ENCODE data around the gene NPAS3.

NPAS3 gene

DNA sequence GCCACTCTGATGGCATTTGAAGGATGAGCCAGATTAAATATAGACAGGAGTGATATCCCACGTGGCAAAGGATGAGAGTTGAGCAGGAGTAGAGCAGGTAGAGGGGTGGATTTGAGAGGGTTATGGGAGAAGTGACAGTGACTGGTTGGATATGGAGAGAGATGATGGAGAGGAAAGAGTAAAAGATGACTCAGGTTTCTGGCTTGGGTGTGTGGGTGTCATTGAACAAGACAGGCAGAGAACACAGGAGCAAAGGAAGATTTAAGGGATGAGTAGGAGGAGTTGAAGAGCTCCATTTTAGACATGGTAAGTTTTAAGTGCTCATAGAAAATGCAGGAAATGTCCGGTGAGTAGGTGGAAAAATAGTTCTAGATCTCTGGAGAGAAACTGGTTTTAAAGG lies 875.3 kb downstream of the NPAS3 start:
- DNase-seq: no peak

DNA sequence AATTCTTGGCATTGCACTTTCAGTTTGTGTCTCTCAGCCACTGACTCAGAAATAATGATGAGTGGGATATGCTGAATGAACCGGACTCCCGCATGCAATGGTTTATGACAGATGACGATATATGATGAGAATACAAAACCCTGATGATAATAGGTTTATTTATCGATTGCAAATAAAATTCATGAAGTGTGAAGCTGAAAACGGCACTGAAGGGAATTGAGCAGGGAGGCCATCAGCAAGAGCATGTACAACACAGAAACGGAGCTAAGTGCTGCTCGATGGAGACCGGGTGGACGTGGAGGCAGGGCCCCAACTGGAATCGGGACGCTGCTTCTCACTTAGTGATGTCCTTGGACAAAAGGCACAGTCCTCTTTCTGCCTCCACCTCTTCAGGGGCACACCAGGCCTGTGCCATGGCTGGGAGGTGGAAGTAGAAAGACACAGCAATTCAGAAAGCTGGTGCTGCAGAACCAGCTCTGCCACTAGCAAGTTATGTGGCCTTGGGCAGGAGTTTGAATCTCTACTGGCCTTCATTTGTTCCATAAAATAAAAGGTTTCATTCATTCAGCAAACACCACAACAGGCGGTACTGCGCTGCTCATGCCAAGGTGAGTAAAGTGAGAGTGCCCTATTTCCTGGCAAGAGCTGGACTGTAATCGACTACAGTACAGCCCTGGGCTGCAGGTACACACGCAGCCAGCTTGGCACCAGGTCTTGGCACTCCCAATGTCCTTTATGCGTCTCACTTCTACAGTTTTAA lies 895.2 kb downstream of the NPAS3 start:
- no peak for DNase-seq

DNA sequence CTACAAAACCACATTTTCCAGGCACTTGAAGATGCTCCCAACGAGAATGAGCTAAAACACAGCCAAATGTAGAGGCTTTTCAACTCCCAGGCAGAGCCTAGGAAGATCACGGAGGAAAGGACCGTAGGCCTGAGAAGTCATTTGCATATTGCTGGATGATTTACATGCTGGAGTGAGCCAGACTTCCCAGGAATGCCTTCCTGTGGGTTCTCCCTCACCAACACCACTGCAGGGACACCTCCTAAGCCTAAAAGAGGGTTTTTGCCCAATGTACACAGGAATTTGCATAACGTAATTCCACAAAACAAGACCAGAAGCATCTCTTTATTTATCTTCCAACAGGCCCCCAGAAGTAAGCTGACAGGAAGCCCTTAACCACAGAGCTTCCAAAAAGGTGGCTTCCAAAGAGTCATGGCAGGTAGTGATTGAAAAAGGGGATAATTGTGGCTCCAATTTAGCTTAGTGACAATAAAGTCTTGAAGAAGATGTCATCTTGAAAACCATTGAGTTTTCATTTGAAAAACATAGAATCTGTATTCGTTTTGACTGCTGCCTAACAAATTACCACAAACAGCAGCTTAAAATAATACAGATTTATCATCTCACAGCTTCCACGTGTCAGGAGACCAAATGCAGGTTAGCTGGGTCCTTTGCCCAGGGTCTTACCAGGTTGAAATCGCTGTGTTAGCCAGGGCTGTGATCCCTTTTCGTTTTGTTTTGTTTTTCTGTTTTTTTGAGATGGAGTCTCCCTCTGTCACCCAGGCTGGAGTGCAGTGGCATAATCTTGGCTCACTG lies 896.0 kb downstream of the NPAS3 start:
- no peak for DNase-seq

DNA sequence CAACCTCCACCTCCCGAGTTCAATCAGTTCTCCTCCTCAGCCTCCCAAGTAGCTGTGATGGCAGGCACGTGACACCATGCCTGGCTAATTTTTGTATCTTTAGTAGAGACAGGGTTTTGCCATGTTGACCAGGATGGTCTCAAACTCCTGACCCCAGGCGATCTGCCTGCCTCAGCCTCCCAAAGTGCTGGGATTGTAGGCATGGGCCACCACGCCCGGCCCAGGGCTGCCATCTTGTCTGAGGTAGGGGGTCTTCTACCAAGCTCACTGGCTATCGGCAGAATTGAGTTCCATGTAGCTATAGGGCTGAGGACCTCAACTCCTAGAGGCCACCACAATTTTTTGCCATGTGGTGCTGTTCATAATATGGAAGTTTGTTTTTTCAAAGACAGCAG lies 896.6 kb downstream of the NPAS3 start:
- no peak for DNase-seq

DNA sequence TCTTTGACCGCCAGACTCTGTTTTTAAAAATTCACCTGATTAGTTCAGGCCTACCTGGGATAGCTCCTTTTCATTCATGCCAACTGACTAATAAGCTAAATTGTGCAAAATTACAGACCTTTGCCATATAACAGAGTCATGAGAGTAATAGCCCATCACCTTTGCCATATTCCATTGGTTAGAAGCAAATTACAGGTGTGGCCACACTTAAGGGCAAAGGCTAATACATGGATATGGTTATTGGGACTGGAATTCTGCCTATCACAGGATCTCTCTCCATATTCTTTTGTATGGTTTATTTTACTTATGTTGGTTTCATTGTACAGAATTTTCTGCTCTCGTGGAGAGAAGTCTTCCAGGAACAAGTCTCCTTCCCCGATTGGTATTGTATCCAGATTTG lies 897.0 kb downstream of the NPAS3 start:
- DNase-seq: no peak

DNA sequence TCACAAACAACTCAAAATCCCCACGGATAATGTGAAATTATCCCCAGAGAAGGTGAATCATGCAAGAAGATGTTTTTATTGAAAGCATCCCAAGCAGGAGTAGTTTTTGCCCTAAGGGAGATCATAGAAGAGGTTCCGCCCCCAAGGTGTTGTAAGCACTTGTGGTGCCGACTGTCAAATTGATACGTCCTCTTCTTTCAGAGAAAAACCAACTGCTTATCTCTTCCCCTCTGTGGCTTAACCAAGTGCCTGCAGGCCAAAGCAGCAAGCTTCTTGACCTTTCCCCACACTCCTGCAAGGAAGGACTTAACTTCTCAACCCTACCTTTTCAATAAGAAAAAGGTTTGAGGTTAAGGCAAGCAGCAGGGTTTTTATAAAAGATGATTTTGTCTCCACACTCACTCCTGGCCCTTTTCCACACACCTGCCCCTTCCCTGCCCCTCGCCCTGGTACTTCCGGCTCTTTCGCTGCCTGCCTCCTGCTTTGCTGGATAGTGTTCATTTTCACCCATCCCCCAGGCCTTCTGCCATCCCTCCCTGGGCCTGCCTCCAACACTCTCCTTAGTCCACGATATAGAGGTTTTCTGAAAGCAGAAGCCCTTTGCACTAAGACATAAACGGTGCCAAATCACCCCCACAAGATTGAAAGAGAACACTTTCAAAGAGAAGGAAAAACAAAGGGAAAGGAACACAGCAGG lies 897.7 kb downstream of the NPAS3 start:
- no peak for DNase-seq

DNA sequence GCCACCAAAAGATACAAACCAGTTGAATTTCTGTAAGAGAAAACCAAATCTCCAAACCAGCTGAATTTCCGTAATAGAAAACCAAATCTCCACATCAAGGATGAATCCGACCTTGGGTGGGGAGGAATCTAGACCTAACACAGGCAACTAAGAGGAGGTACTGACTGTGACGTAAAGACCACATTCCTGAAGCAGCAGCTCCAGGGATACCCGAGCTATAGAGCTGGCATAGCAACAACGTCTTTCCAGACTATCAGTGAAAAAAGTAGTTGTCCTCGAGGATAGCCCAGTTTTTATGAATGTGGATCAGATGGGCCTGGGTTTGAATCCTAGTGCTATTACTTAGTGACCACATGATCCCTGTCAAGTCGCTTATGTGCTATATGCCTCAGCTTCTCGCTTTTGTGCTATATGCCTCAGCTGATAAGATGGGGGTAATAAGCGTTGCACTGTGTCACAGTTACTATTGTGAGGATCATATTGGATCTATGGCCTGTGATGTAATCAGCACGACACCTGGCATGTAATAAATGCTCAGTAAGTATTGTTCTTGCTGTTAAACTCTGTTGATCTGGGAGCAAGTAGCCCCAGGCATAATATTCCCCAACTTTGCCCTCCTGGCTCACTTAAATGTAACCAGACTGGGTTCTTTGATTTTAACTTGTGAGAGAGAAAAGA lies 898.4 kb downstream of the NPAS3 start:
- no peak for DNase-seq

DNA sequence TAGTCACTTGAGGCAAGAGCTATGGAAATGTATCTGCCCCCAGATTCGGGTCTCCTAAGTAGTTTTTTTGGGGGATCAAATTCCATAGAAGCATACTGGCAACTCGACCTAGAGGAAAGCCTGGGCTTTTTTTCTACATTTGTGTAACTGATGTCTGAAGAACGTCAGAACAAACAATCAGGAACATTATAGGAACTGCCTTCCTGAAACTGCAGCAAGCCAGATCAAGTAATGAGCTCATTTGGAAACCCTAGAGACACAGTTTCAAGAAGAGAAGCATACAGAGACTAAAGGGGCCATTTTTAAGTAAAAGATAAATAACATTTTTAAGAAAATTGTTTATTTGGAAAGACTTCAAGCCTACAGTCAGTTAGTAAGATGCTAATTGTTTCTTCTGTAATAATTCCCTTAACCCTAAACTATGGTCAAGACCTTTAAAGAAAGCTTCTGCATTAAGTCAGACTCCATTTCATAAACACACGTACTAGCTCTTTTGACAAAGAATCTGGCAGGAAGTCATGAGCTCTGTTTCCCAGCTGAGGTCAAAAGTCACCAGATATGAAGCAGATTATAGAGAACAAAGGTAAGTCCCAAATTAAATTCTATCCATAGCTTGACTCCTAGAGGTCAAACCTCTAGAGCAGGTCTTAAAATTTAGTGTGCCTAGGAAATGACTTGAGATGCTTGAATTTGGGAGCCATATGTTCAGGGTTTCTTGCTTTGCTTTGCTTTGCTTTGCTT lies 899.4 kb downstream of the NPAS3 start:
- DNase-seq: no peak

DNA sequence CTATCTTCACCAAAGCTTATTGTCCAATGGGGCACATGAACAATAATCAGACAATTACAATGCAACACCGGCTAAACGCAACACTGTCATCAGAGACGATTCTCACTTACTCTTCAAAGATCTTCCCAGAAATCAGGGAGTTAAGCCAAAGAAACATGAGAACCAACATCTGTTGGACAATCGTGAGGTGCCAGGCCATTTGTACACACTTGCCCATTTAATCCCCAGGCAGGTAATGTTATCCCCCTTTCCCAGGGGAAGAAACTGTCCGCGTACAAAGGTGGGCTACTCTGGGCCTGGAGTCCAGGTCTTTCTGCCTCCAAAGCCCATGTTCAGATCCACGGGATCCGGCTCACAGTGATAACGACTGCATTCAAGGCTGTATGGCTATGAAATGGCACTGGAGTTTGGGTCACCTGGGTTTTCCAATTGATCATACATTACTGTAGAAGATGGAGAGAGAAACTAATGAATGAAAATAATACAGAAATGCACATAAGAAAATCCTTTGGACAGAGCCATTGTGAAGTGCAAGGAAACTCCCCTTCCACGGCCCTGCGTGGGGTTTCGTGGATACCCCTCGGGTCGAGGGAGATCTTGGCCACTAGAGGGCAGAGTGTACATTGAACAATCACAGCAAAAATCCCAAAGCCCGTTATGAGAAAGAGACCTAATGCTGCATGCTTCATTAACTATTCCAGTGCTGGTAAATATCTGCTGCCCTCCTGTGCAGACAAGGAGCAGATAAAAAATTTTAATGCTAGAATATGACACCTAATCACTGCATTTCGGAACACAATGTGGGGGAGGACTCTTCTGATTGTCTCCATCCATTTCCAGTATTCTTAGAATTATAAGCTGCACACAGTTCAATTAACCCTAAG lies 900.8 kb downstream of the NPAS3 start:
- DNase-seq: peak; percentile 38

DNA sequence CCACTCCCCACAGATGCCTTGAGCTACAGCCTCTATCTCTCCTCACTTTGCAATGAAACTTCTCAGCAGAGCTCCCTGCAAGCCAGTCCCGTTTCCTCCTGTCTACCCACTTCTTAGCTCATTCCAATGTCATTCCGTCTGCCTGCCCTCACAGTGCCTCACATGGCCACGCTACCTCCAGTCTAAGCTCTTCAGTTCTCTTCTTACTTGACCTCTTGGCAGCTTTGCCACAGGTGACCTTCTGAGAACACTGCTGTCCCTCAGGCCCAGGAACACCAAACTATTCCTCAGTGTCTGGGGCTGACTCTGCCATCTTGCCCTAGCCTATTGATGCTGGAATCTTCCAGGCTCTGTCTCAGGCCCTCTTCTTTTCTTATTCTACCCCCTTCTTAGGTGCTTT lies 902.1 kb downstream of the NPAS3 start:
- DNase-seq: no peak

DNA sequence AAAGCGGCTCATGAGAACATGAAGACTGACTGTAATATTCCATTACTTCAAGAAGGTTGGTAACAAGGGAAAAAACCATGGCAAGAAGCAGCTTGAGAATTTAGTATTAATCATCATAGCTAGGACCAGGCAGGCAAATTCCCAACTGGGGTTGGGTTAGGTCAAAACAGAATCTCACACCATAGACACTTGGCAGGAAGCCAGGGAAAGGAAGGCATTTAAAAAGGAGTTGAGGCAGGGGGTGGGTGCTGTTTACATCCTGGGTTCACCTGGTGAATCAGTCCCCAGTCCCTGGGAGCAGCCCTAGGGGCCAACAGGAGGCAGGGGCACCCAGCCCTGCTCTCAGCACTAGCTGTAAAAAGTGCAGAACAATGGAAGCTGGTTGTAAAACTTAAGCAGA lies 903.6 kb downstream of the NPAS3 start:
- no peak for DNase-seq

DNA sequence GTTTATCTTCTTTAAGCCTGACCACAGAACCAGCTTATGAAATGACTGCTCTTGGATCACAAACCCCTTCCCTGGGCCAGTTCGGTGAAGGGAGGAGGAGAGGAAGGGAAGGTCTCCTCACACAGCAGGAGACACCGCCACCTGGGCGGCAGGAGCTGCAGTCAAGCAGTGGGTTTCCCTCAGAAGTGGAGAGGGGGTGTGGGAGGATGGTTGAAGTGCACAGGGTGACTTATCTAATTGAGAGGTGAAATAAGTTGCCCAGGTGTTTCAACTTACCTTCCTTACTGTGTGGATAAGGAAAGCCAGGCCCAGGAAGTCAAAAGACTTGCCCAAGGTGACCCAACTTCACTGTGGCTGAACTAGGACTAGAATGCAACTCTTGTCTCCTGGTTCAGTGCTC lies 905.4 kb downstream of the NPAS3 start:
- no peak for DNase-seq

DNA sequence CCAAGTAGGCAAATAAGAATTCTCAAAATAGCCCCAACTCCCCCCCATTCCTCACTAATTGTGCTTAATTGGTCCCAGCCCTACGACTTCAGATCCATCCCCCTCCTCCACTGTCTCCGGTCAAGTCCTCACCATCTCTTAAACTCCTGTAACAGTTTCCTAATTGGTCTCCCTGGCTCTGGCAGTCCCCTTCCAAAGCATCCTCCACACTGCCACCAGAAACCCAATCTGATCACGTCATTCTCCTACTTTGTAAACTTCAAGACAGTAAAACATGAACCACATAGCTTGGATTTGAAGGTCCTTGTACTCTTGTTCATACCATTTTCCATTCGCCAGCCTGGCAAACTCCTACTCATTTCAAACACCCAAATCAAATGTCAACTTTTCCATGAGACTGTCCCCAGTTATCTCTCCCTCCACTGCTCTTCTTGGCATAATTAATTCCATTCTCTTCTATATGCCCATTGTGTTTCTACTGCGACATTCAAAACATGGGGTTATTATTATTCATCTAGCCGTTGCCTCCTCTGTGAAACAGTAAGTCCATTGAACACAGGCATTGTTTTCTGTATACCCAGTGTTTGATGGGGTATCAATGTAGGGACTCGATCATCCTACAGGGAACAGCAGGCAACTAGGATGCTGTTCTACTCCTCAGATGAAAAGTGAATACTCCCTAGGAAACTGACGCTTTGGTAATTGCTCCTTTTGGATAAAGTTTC lies 907.6 kb downstream of the NPAS3 start:
- no peak for DNase-seq

DNA sequence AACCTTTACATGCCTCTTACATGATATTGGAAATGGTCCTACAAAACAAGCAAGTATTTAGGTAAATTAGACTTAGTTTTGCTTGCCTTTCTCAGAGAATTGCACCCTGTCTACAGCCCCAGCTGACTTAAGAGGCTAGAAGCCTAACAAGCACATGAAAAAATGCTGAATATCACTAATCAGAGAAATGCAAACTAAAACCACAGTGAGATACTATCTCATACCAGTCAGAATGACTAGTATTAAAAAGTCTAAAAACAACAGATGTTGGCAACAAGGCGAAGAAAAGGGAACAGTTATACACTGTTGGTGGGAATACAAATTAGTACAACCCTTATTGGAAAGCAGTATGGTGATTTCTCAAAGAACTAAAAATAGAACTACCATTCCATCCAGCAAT lies 908.4 kb downstream of the NPAS3 start:
- DNase-seq: no peak

DNA sequence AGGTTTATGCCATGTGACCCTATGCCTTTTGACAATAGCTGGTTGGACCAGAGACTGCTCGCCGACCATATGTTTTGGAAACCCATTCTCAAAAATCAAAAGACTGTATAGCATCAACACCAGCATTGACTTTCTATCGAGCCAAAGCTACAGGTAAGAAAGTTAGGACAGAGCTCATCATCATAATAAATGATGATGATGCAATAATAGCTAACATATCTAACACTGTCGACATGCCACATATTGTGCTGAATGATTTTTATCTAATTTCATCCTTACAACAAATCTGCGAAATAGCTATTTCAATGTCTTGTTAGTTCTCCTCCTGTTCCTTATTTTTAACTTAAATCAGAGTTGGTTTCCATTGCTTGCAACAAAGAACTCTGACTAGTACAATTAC lies 909.3 kb downstream of the NPAS3 start:
- DNase-seq: no peak

DNA sequence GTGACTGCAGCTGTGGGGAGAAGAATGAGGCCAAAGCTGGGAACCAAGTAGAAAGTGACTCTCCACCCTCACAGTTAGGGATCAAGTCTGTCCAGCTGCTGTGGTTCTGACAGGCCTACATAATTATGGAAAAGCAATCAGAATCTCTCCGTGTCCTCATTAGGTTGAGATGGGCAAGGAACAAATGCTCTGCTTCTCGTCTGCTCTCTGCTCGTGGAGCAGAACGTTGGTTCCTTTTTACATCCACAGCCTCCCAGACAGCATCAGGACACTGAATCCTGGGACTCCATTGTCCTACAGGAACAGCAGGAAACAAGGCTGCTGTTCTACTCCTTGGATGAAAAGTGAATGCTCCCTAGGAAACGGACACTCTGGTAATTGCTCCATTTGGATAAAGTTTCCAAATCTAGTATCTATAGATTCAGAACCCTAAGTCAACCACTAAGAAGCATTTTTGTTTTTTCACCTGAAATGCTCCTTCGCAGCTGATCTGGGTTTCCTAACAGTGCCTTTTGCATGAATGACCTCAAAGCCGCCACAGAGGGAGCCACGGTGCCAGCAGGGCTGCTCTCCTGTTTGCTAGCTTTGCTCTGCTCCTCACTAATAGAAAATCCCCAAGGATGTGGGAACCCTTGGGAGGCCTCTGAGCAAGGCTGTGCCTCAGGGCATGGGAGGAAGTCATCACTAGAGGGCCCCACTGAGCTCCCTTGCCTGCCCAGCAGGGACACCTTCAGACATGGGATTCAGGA lies 910.2 kb downstream of the NPAS3 start:
- no peak for DNase-seq

DNA sequence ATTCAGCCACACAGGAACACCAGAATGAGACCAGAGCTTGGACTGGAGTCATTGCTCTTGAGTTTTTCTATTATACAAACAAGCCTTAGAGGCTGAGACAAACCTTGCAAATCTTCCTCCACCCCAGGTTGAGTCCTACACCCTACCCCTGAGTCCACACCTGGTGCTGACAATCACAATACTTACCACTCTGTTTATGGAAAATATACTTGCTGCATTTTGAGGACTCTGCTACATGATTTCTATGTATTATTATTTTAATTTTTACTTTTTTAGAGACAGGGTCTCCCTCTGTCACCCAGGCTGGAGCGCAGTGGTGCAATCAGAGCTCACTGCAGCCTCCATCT lies 910.7 kb downstream of the NPAS3 start:
- no peak for DNase-seq

DNA sequence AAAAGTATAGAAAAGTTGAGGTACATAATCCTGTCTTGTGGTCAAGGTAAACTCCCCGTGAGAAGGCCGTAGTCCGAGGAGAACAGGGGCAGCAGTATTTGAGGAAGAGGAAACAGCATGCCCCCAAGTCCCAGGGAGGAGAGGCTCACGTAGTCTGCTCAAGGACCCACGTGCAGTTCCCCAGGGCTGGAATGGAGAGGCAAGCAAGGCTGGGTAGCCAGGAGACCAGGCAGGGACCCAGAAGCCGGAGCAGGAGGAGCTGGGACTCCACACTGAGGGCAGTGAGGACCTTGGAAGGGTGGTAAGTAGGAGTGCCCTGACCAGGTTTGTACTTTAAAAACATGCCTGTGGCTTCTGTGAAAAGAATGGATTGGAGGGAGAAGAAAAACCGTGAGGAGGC lies 912.1 kb downstream of the NPAS3 start:
- no peak for DNase-seq

DNA sequence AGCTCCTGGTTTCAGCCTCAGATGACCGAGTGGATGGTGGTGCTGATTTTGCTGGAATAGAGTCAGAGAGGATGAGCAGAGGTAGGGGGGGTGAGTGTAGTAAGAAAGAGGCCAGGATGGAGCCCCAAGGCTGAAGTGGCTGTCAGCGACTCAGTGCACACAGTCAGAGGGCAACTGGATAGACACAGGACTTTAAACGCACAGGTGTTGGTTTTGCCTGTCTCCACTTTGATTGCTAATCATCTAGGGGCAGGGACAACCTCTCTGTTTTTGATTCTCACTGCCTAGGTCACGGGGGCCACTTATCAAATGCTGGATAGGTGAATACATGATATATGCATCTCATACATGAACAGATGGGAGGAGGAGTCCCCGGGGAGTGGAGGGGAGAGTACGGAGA lies 912.7 kb downstream of the NPAS3 start:
- DNase-seq: no peak

DNA sequence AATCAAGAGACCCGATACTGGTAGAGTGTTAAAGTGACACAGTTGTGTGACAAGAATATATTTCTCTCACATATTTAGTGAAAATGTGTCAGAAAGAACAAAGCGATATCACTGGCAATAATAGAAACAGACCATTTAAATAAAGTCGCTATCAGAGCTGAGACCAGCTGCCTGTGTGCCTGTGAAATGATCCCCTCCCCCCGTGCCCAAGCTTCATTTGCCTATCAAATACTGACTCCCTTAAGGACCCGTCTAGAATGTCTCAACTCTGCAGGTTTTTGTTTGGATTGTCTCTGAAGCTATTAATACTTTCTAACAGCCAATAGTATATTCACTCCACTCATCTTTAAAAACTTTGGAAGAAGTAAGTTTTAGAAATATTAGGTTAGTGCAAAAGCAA lies 913.3 kb downstream of the NPAS3 start:
- no peak for DNase-seq
